Pancreas (tissue), 10 donors: ENCODE data around the gene MEA1. TPM values are rescaled to one million over a fixed set of nuclear protein-coding genes. Genes with fewer than 3 reads are reported as not detected.
A peak's percentile ranks its signal among the peaks of the same experiment; 100 is the strongest.

Source experiments
- ATAC-seq, 4 donors: fragments of 200-7000 bp; cut with Tn5 transposase; one replicate each; pipeline versions ENCODE4 v1.8.0 to v1.9.1; 2020; ENCODE audit warnings: mild to moderate bottlenecking in 4 of 4, moderate library complexity in 4 of 4
- DNase-seq, 6 donors: peaks; one replicate each; pipeline ENCODE4 v3.0.0-alpha.2; 2020
- FAIRE-seq: peaks from 2 replicates; lab custom pipeline; 2012; peaks lifted over from hg19 to GRCh38; lab: Jason Lieb, UNC
- H3K27ac ChIP-seq, 4 donors: fragments of 200-600 bp; sonication (generic); 1 replicate in 3 of 4; 2 replicates in 1 of 4; pipeline versions ENCODE4 v1.5.0 to v1.8.0; 2020
- H3K27me3 ChIP-seq, 4 donors: fragments of 200-600 bp; one replicate each; pipeline ENCODE4 v1.8.0; 2021
- H3K36me3 ChIP-seq, 3 donors: fragments of 200-600 bp; sonication (generic) in 1 of 3; one replicate each; pipeline versions ENCODE4 v1.5.0 to v1.8.0; 2020 to 2021
- H3K4me1 ChIP-seq, 3 donors: fragments of 200-600 bp; one replicate each; pipeline ENCODE4 v1.8.0; 2021
- H3K4me3 ChIP-seq, 4 donors: fragments of 200-600 bp; sonication (generic) in 2 of 4; one replicate each; pipeline versions ENCODE4 v1.5.0 to v1.8.0; 2020 to 2021
- H3K9me3 ChIP-seq, 4 donors: fragments of 200-600 bp; one replicate each; pipeline ENCODE4 v1.8.0; 2021
- CTCF ChIP-seq, 4 donors: fragments of 200-600 bp; sonication (generic) in 3 of 4; IDR thresholded peaks; one replicate each; pipeline versions ENCODE4 v1.5.0 to v1.8.0; 2021; ENCODE audit warnings: antibody characterized with exemption in 4 of 4
- WGBS, 2 donors: extraction: QIAGEN DNeasy Blood & Tissue Kit; methylation state at CpG; one replicate each; pipeline ENCODE4 v1.1.7; 2013; 5-methylcytosine and 5-hydroxymethylcytosine counted together
- intact Hi-C, 3 donors: fragments of 100-400 bp; cut with DNase I; formaldehyde crosslinking; loops; one replicate each; pipeline versions ENCODE4 v1.11.1 to v1.14.2; 2022
- polyA plus RNA-seq, 2 donors: library from polyadenylated mRNA; stranded (reverse); fragments of 200-250 nt; gene quantifications; one replicate each; pipeline ENCODE4 v1.2.3, GENCODE V29; 2013
- total RNA-seq, 6 donors: library from RNA; stranded (reverse); fragmentation: NEBNext Ultra II Directional in 4 of 6; extraction: Animal tissue kit (Norgen Biotek cat#: 25700) in 4 of 6; gene quantifications; one replicate each; pipeline versions ENCODE4 v1.2.1 to v1.2.4, GENCODE V29; 2021 to 2023
- donor health status: healthy with polysubstance abuse.
- donor health status: DM: no; HTN: no; CAD: no; lungs with moderate emphysema.
- donor health status: DM: no; HTN: no; CAD: no.
- donor health status: control.
- donor health status: control.
- donor health status: Bipolar disorder and iron deficiency.
- donor health status: DM: yes; HTN: yes; CAD: no.
- donor health status: DM: no; HTN: no; CAD: no.
- donor health status: DM: no; HTN: no; CAD: no.
- donor health status: DM: yes; HTN: yes; CAD: no.

MEA1 gene
- total and polyA plus RNA-seq, 8 donors = 16.5 to 48.7 (median 24.6) TPM

DNA sequence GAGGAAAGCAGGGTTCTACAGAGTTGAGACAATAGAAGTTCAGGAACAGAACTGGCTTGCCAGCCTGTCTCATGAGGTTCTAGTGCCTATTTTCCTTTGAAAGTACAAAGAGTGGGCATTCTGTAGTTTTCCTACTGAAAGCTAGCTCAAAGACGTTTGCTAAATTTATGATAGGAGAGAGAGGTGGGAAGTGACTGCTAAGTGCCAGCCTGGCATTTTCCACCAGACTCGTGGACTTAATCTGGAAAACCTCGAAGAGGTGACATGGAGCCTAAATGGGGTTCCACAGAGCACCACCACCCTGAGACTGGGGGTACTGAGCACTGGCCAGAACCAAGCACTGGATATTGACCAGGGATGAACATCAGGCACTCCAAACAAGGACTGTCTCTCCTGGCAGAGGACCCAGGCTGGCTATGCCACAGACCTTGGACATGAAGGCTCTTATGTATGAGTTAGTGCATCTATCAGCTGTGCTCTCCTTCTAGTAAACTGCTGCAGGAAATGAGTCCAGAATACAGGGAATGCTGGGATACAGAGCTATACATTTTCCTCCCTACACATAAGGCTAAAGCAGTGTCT is 41.9 kb downstream of the MEA1 start:
- no peak for ATAC-seq
- FAIRE-seq = no peak

GRCh38 chr6:42970871-42971612 is 42.7 kb downstream of the MEA1 start:
- Histone ChIP-seq H3K9me3 (no peaks in the 10 kb centered on the region), H3K36me3 (peaks cover 0 to 7% (median 4%) of the 10 kb centered on the region in 3 donors), H3K4me3 (no peak overlapping the region), H3K27ac (no peak overlapping the region), H3K27me3 (no peaks in the 10 kb centered on the region), H3K4me1 (no peaks in the 10 kb centered on the region)
- intact Hi-C loops = no loop called here
- no peak for TF ChIP-seq CTCF (IDR thresholded peaks at IDR 0.05)
- DNase-seq (no peak), ATAC-seq (peak in 2 of 4 donors; percentile 55 to 57), FAIRE-seq (no peak)
- WGBS, 2 donors = 57 to 73% methylated on average over 4 of the region's 4 CpGs

More for the DNA sequence above, 41.9 kb downstream of the MEA1 start:
- Histone ChIP-seq H3K4me1 (peaks cover 0 to 1% (median 0%) of the 10 kb centered on the region in 3 donors), H3K4me3 (no peak overlapping the region), H3K27ac (no peak overlapping the region), H3K9me3 (no peaks in the 10 kb centered on the region), H3K27me3 (no peaks in the 10 kb centered on the region), H3K36me3 (no peaks in the 10 kb centered on the region)
- intact Hi-C loops = no loop called here
- no peak for TF ChIP-seq CTCF (IDR thresholded peaks at IDR 0.05)
- no peak for DNase-seq
- 64 to 77% methylated on average over 3 of the region's 3 CpGs for WGBS, 2 donors

DNA sequence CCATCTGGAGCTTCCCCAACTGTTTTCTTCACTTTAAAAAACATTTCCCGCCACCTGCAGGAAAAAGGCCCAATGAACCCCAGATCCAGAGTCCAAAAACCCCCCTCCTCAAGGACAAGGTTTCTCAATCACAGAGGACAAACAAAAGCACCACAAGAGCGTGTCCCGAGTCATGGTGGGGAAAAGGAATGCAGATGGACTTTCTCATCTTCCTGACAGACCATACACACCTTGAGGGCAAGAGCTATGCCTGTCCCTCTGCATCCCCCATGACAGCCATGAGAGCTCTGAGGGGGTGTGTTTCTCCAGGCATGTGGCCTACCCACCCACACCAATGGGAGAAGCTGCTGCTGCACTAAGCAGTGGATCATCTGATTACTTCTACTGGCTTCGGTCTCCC is 43.8 kb downstream of the MEA1 start:
- ATAC-seq (peak in 1 of 4 donors; percentile 4), DNase-seq (peak in 1 of 6 donors; percentile 53), FAIRE-seq (no peak)
- Histone ChIP-seq H3K9me3 (no peaks in the 10 kb centered on the region), H3K27me3 (no peaks in the 10 kb centered on the region), H3K4me1 (no peaks in the 10 kb centered on the region), H3K4me3 (no peak overlapping the region), H3K27ac (no peak overlapping the region), H3K36me3 (peaks cover 0 to 18% (median 5%) of the 10 kb centered on the region in 3 donors)
- no peak for TF ChIP-seq CTCF (IDR thresholded peaks at IDR 0.05)
- intact Hi-C loops = no loop called here
- 59 to 71% methylated on average over 4 of the region's 4 CpGs for WGBS, 2 donors

DNA sequence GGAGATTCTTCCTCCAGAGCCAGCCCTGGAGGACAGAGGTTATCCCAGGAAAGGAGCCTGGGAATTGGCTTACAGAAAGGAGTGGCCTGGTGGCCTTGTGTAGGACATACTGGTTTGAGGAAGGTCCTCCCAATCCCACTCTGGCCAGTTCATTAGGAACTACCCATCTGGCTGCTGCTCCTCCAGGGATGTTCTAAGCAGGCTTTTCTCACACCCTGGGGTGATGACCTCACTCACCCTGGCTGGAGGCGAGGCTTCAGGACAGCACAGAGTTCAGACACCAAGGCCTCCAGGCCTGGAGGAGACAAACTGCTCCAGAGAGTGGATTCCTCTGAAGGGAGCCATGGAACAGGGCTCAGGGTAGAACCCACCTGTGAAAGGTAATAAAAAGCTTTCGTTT is 44.3 kb downstream of the MEA1 start:
- Histone ChIP-seq H3K27me3 (no peaks in the 10 kb centered on the region), H3K36me3 (peaks cover 0 to 23% (median 5%) of the 10 kb centered on the region in 3 donors), H3K4me1 (no peaks in the 10 kb centered on the region), H3K9me3 (no peaks in the 10 kb centered on the region), H3K27ac (no peak overlapping the region), H3K4me3 (no peak overlapping the region)
- FAIRE-seq = no peak
- TF ChIP-seq CTCF (IDR thresholded peaks at IDR 0.05) = no peak
- 75 to 87% methylated on average over 2 of the region's 2 CpGs for WGBS, 2 donors
- intact Hi-C loops = no loop called here
- peak in 3 of 4 donors; percentile 12 to 35 (median 21) for ATAC-seq
- peak in 1 of 6 donors; percentile 70 for DNase-seq

DNA sequence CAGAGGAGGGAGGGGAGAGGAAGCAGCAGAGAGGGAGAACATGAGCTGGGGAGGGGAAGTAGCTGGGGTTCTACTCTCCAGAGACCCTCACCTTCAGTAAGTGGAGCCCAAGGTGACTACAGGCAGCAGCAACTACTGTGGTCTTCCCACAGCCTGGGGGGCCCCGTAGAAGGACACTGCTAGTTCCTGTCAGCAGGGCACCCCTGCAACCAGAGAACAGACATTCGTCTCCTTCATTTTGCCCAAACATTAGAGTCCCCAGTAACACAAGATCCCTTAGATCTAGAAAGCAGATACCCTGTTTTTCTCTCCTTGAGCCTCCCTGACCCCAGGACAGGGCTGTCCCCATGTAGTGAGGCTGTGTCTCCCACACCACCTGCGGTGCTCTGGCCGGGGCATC is 45.0 kb downstream of the MEA1 start:
- Histone ChIP-seq H3K36me3 (peaks cover 0 to 30% (median 9%) of the 10 kb centered on the region in 3 donors), H3K4me3 (no peak overlapping the region), H3K27me3 (no peaks in the 10 kb centered on the region), H3K9me3 (no peaks in the 10 kb centered on the region), H3K27ac (no peak overlapping the region), H3K4me1 (no peaks in the 10 kb centered on the region)
- 62 to 67% methylated on average over 4 of the region's 4 CpGs for WGBS, 2 donors
- ATAC-seq (peak in 2 of 4 donors; percentile 7 to 10), DNase-seq (peak in 1 of 6 donors; percentile 56), FAIRE-seq (no peak)
- TF ChIP-seq CTCF (IDR thresholded peaks at IDR 0.05) = no peak
- intact Hi-C loops = no loop called here
